ENCODE measurements around the gene GRB10.

- TF ChIP-seq CTCF (IDR thresholded peaks at IDR 0.05; ENCODE audit: low read depth, low read length) (no peak), EZH2phosphoT487 (IDR thresholded peaks at IDR 0.05; ENCODE audit: low read depth) (no peak)
Measured at GRCh38 chr7:50596484-50596883, 186.2 kb downstream of the GRB10 start.
